Adrenal gland (tissue), 12 donors: ENCODE results near the gene HASPIN. TPM values are rescaled to one million over a fixed set of nuclear protein-coding genes. Genes with fewer than 3 reads are reported as not detected.

ENCODE experiments used
- DNase-seq, 7 donors: peaks; one replicate each; pipeline ENCODE4 v3.0.0-alpha.2; 2019 to 2020
- H3K27ac ChIP-seq, 5 donors: fragments of 200-600 bp; sonication (generic) in 4 of 5; 1 replicate in 3 of 5; 2 replicates in 2 of 5; pipeline versions ENCODE4 v1.5.1 to v1.8.0; 2016 to 2020; ENCODE audit warnings: mild to moderate bottlenecking in 1 of 5
- H3K27me3 ChIP-seq: fragments of 200-600 bp; 2 replicates; pipeline ENCODE4 v1.8.0; 2021
- H3K36me3 ChIP-seq, 2 donors: fragments of 200-600 bp; replicated peaks in 1 of 2; 1 replicate in 1 of 2; 2 replicates in 1 of 2; pipeline versions ENCODE4 v1.5.1 to v1.8.0; 2018 to 2022
- H3K4me1 ChIP-seq, 2 donors: fragments of 200-600 bp; replicated peaks in 1 of 2; 1 replicate in 1 of 2; 2 replicates in 1 of 2; pipeline versions ENCODE4 v1.5.1 to v1.8.0; 2018 to 2021
- H3K4me3 ChIP-seq, 4 donors: fragments of 200-600 bp; sonication (generic) in 3 of 4; one replicate each; pipeline ENCODE4 v1.5.1; 2016 to 2018
- H3K9me3 ChIP-seq, 3 donors: fragments of 200-600 bp; sonication (generic) in 1 of 3; replicated peaks in 1 of 3; 1 replicate in 2 of 3; 2 replicates in 1 of 3; pipeline versions ENCODE4 v1.5.1 to v1.8.0; 2016 to 2021
- POLR2A ChIP-seq, 2 donors: fragments of 450-650 bp; IDR thresholded peaks; one replicate each; pipeline ENCODE4 v1.6.1; 2017; ENCODE audit warnings: antibody characterized with exemption in 2 of 2, mild to moderate bottlenecking in 2 of 2, moderate library complexity in 1 of 2
- WGBS, 4 donors: extraction: QIAGEN DNeasy Blood & Tissue Kit in 2 of 4; methylation state at CpG; one replicate each; pipeline versions ENCODE4 v1.1.5 to v1.1.7; 2013 to 2017; 5-methylcytosine and 5-hydroxymethylcytosine counted together
- intact Hi-C, 2 donors: fragments of 100-400 bp; cut with DNase I; formaldehyde crosslinking; loops; one replicate each; pipeline versions ENCODE4 v1.14.1 to v1.15.0; 2022 to 2023
- polyA plus RNA-seq, 3 donors: library from polyadenylated mRNA; stranded (reverse); fragments of 200-250 nt in 2 of 3; fragments of 350-450 nt in 1 of 3; fragmentation: Illumina TruSeq in 1 of 3; extraction: RNeasy Lipid Tissue Mini Kit (QIAGEN cat#74804) in 1 of 3; gene quantifications; one replicate each; pipeline ENCODE4 v1.2.3, GENCODE V29; 2013 to 2014
- total RNA-seq, 9 donors: library from RNA; depleted of rRNA in 4 of 9; stranded (reverse); fragments of >200 nt in 4 of 9; fragments of 120-200 nt in 1 of 9; fragmentation: NEBNext Ultra II Directional in 1 of 9; extraction: Animal tissue kit (Norgen Biotek cat#: 25700) in 1 of 9; gene quantifications; one replicate each; pipeline versions ENCODE4 v1.1.0 to v1.2.4, GENCODE V29; 2013 to 2023
- TF ChIP-seq, protein P1 (sequence below), 6 experiments: fragments of 450-650 bp in 4 of 6; fragments of 200-600 bp in 2 of 6; sonication (generic) in 1 of 6; IDR thresholded peaks; 1 replicate in 5 of 6; 2 replicates in 1 of 6; pipeline versions ENCODE4 v1.5.1 to v1.8.0; 2016 to 2021; ENCODE audit warnings: antibody characterized with exemption in 6 of 6, mild to moderate bottlenecking in 2 of 6, moderate library complexity in 1 of 6
- donor health status: healthy with polysubstance abuse.
- donor health status: Bipolar disorder and iron deficiency.
- donor health status: DM: yes; HTN: yes; CAD: no.
- donor health status: DM: no; HTN: no; CAD: no.
- donor health status: DM: no; HTN: no; CAD: no.
- donor health status: DM: yes; HTN: yes; CAD: no.

The HASPIN gene
- total and polyA plus RNA-seq, 12 donors, result 0.07 to 1.4 (median 0.39) TPM

GRCh38 chr17:3773966-3774365 is 50.3 kb downstream of the HASPIN start:
- no peak overlapping the region for H3K27ac ChIP-seq
- H3K27me3 ChIP-seq, result no peaks in the 10 kb centered on the region
- H3K4me1 ChIP-seq, result no peaks in the 10 kb centered on the region
- H3K9me3 ChIP-seq, result no peaks in the 10 kb centered on the region
- intact Hi-C loops, result no loop called here
- no peak overlapping the region for H3K4me3 ChIP-seq
- no peaks in the 10 kb centered on the region for H3K36me3 ChIP-seq
- DNase-seq, result no peak
- TF ChIP-seq, protein P1, sequence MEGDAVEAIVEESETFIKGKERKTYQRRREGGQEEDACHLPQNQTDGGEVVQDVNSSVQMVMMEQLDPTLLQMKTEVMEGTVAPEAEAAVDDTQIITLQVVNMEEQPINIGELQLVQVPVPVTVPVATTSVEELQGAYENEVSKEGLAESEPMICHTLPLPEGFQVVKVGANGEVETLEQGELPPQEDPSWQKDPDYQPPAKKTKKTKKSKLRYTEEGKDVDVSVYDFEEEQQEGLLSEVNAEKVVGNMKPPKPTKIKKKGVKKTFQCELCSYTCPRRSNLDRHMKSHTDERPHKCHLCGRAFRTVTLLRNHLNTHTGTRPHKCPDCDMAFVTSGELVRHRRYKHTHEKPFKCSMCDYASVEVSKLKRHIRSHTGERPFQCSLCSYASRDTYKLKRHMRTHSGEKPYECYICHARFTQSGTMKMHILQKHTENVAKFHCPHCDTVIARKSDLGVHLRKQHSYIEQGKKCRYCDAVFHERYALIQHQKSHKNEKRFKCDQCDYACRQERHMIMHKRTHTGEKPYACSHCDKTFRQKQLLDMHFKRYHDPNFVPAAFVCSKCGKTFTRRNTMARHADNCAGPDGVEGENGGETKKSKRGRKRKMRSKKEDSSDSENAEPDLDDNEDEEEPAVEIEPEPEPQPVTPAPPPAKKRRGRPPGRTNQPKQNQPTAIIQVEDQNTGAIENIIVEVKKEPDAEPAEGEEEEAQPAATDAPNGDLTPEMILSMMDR (IDR thresholded peaks at IDR 0.05), result no peak
- no peak for TF ChIP-seq POLR2A (IDR thresholded peaks at IDR 0.05)
- 84 to 100% (median 91%) methylated on average over 3 of the region's 3 CpGs for WGBS, 4 donors

Other genes starting within 250 kb of the HASPIN start
- 10 to 100 TPM in 1 of 9 donors, 1 to 10 TPM in 8; 1.3 to 10.1 (median 2.9) TPM for gene ASPA, start 247.9 kb upstream of the HASPIN start, total RNA-seq
- 1 to 10 TPM; 2.6 to 5.7 (median 5.5) TPM for gene ASPA, start 247.9 kb upstream of the HASPIN start, polyA plus RNA-seq
- gene TRPV3, start 166.1 kb upstream of the HASPIN start, total RNA-seq, result 1 to 10 TPM in 2 of 9 donors, under 1 TPM in 7; 0.14 to 1.4 (median 0.46) TPM
- gene TRPV3, start 166.1 kb upstream of the HASPIN start, polyA plus RNA-seq, result 1 to 10 TPM in 1 of 3 donors, under 1 TPM in 2; 0.34 to 1.1 (median 0.37) TPM
- gene TRPV1, start 114.5 kb upstream of the HASPIN start, total RNA-seq, result 1 to 10 TPM; 1.6 to 5.5 (median 3.1) TPM
- 10 to 100 TPM in 1 of 3 donors, 1 to 10 TPM in 2; 1.5 to 10.9 (median 5.9) TPM for gene TRPV1, start 114.5 kb upstream of the HASPIN start, polyA plus RNA-seq
- gene SHPK, start 87.7 kb upstream of the HASPIN start, total RNA-seq, result 10 to 100 TPM; 12.0 to 27.4 (median 19.9) TPM
- gene SHPK, start 87.7 kb upstream of the HASPIN start, polyA plus RNA-seq, result 10 to 100 TPM in 1 of 3 donors, 1 to 10 TPM in 2; 8.8 to 13.3 (median 9.1) TPM
- 10 to 100 TPM; 17.5 to 74.8 (median 39.8) TPM for gene CTNS, start 87.1 kb upstream of the HASPIN start, total RNA-seq
- 10 to 100 TPM; 11.5 to 15.7 (median 13.8) TPM for gene CTNS, start 87.1 kb upstream of the HASPIN start, polyA plus RNA-seq
- gene TAX1BP3, start 55.3 kb upstream of the HASPIN start, total RNA-seq, result 100 to 1,000 TPM; 105 to 311 (median 208) TPM
- 100 to 1,000 TPM in 1 of 3 donors, 10 to 100 TPM in 2; 32.1 to 100 (median 94.9) TPM for gene TAX1BP3, start 55.3 kb upstream of the HASPIN start, polyA plus RNA-seq
- gene EMC6, start 55.1 kb upstream of the HASPIN start, total RNA-seq, result 10 to 100 TPM in 7 of 9 donors, 1 to 10 TPM in 2; 6.1 to 73.8 (median 37.1) TPM
- 10 to 100 TPM; 44.2 to 89.4 (median 47.7) TPM for gene EMC6, start 55.1 kb upstream of the HASPIN start, polyA plus RNA-seq
- 1 to 10 TPM in 5 of 9 donors, under 1 TPM in 4; 0.25 to 2.8 (median 1.1) TPM for gene P2RX5, start 27.7 kb upstream of the HASPIN start, total RNA-seq
- 1 to 10 TPM in 1 of 3 donors, under 1 TPM in 2; 0.59 to 2.0 (median 0.88) TPM for gene P2RX5, start 27.7 kb upstream of the HASPIN start, polyA plus RNA-seq
- 10 to 100 TPM in 8 of 9 donors, 1 to 10 TPM in 1; 4.9 to 85.4 (median 23.4) TPM for gene ITGAE, start 77.3 kb downstream of the HASPIN start, total RNA-seq
- gene ITGAE, start 77.3 kb downstream of the HASPIN start, polyA plus RNA-seq, result 10 to 100 TPM; 46.7 to 85.3 (median 48.2) TPM
- gene NCBP3, start 122.3 kb downstream of the HASPIN start, total RNA-seq, result 10 to 100 TPM; 11.0 to 30.4 (median 23.3) TPM
- 10 to 100 TPM; 21.9 to 36.6 (median 22.8) TPM for gene NCBP3, start 122.3 kb downstream of the HASPIN start, polyA plus RNA-seq
- 10 to 100 TPM in 7 of 9 donors, 1 to 10 TPM in 2; 6.0 to 17.9 (median 11.0) TPM for gene CAMKK1, start 169.2 kb downstream of the HASPIN start, total RNA-seq
- 10 to 100 TPM in 2 of 3 donors, 1 to 10 TPM in 1; 6.9 to 28.2 (median 10.6) TPM for gene CAMKK1, start 169.2 kb downstream of the HASPIN start, polyA plus RNA-seq
- gene P2RX1, start 192.6 kb downstream of the HASPIN start, total RNA-seq, result 1 to 10 TPM in 5 of 9 donors, under 1 TPM in 4; 0.42 to 2.1 (median 1.0) TPM
- 1 to 10 TPM in 2 of 3 donors, under 1 TPM in 1; 0.59 to 8.6 (median 3.3) TPM for gene P2RX1, start 192.6 kb downstream of the HASPIN start, polyA plus RNA-seq
- 10 to 100 TPM in 8 of 9 donors, 1 to 10 TPM in 1; 1.3 to 29.1 (median 14.3) TPM for gene ATP2A3, start 240.5 kb downstream of the HASPIN start, total RNA-seq
- gene ATP2A3, start 240.5 kb downstream of the HASPIN start, polyA plus RNA-seq, result 10 to 100 TPM in 2 of 3 donors, 1 to 10 TPM in 1; 3.7 to 27.1 (median 26.1) TPM